ENCODE measurements around the gene PLCB4. TPM values are rescaled to one million over a fixed set of nuclear protein-coding genes. Genes with fewer than 3 reads are reported as not detected.

The PLCB4 gene
- polyA plus RNA-seq, 3 donors = not detected

DNA sequence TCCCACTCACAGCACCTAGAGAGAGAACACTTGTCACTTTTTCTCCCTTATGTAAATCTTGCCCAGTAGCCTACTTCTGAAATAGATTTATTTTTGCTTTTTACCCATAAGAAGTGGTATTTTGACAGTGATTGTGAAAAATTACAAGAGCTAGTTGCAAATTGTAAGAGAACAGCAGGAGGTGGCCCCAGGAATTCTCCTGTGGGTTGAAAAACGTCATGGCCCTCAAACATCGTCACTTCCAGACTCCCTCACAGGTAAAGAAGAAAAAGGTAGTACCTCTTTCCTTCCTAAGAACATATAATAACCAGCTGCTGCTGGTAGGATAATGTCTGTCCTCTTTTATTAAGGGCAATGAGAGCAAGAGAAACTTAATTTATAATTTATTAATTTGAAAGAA is 376.0 kb downstream of the PLCB4 start:
- intact Hi-C loops (cut with micrococcal nuclease) = no loop called here
- Histone ChIP-seq H3K27me3 (ENCODE audit: control insufficient read depth in 2 of 2, insufficient read depth in 2 of 2, low read length in 2 of 2) (no peaks in the 10 kb centered on the region), H3K27ac (ENCODE audit: low read depth in 1 of 2, low read length in 2 of 2) (no peak overlapping the region), H3K9ac (ENCODE audit: insufficient read depth, low read length, poor library complexity, severe bottlenecking) (no peak overlapping the region), H3K4me3 (replicated peaks in 1 of 3; ENCODE audit: low read depth in 2 of 3, low read length in 3 of 3) (no peak overlapping the region), H3K4me1 (ENCODE audit: control insufficient read depth in 1 of 2, insufficient read depth in 2 of 2, low read length in 2 of 2) (no peaks in the 10 kb centered on the region), H3K4me2 (replicated peaks; ENCODE audit: extremely low read depth, low read length, poor library complexity, severe bottlenecking) (no peak overlapping the region), H3K79me2 (ENCODE audit: insufficient read depth, low read length) (no peaks in the 10 kb centered on the region), H2AFZ (ENCODE audit: insufficient read depth, low read depth, low read length, poor library complexity, severe bottlenecking) (no peak overlapping the region), H4K20me1 (ENCODE audit: insufficient read depth, low read length) (no peaks in the 10 kb centered on the region), H3K9me3 (replicated peaks in 1 of 2; ENCODE audit: control insufficient read depth in 1 of 2, insufficient read depth in 1 of 2, low read length in 2 of 2) (no peaks in the 10 kb centered on the region), H3K36me3 (replicated peaks in 1 of 2; ENCODE audit: control insufficient read depth in 1 of 2, insufficient read depth in 2 of 2, low read length in 2 of 2) (no peaks in the 10 kb centered on the region)
- no peak overlapping the region for H3K27ac Mint-ChIP-seq
- H3K4me3 Mint-ChIP-seq = no peak overlapping the region
- peaks cover 0 to 4% (median 2%) of the 10 kb centered on the region in 7 donors for H3K9me3 Mint-ChIP-seq
- TF ChIP-seq, protein P1, sequence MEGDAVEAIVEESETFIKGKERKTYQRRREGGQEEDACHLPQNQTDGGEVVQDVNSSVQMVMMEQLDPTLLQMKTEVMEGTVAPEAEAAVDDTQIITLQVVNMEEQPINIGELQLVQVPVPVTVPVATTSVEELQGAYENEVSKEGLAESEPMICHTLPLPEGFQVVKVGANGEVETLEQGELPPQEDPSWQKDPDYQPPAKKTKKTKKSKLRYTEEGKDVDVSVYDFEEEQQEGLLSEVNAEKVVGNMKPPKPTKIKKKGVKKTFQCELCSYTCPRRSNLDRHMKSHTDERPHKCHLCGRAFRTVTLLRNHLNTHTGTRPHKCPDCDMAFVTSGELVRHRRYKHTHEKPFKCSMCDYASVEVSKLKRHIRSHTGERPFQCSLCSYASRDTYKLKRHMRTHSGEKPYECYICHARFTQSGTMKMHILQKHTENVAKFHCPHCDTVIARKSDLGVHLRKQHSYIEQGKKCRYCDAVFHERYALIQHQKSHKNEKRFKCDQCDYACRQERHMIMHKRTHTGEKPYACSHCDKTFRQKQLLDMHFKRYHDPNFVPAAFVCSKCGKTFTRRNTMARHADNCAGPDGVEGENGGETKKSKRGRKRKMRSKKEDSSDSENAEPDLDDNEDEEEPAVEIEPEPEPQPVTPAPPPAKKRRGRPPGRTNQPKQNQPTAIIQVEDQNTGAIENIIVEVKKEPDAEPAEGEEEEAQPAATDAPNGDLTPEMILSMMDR (IDR thresholded peaks at IDR 0.05) = no peak
- no peaks in the 10 kb centered on the region for H3K36me3 Mint-ChIP-seq
- no CpG with 5 or more reads among the region's 2 CpGs for WGBS (ENCODE audit: insufficient coverage)
- H3K4me1 Mint-ChIP-seq = no peaks in the 10 kb centered on the region
- H3K27me3 Mint-ChIP-seq (ENCODE audit: low read depth in 3 of 3) = peaks cover 0 to 2% (median 0%) of the 10 kb centered on the region in 3 donors
- DNase-seq = no peak

DNA sequence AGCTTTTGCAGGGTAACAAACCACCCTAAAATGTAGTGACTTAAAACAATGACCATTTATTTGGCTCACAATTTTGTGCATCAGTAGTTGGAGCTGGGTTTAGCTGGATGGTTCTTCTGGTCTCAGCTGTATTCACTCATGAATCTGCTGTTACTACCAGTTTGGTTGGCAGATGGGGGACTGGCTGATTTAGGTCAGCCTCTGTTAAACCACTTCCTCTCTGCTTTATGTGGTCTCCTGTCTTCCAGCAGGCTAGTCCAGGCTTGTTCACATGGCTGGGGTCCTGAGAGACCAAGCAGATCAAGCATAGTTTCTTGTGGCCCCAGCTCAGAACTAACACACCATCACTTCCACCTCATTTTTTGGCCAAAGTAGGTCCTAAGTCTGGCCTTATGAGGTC is 378.3 kb downstream of the PLCB4 start:
- Mint-ChIP-seq H3K4me3 (no peak overlapping the region), H3K36me3 (no peaks in the 10 kb centered on the region), H3K9me3 (peaks cover 0 to 4% (median 2%) of the 10 kb centered on the region in 7 donors), H3K27me3 (ENCODE audit: low read depth in 3 of 3) (no peaks in the 10 kb centered on the region), H3K27ac (no peak overlapping the region), H3K4me1 (no peaks in the 10 kb centered on the region)
- DNase-seq = no peak
- Histone ChIP-seq H3K9ac (ENCODE audit: insufficient read depth, low read length, poor library complexity, severe bottlenecking) (no peak overlapping the region), H3K9me3 (replicated peaks in 1 of 2; ENCODE audit: control insufficient read depth in 1 of 2, insufficient read depth in 1 of 2, low read length in 2 of 2) (no peaks in the 10 kb centered on the region), H3K36me3 (replicated peaks in 1 of 2; ENCODE audit: control insufficient read depth in 1 of 2, insufficient read depth in 2 of 2, low read length in 2 of 2) (no peaks in the 10 kb centered on the region), H3K4me3 (replicated peaks in 1 of 3; ENCODE audit: low read depth in 2 of 3, low read length in 3 of 3) (no peak overlapping the region), H3K4me1 (ENCODE audit: control insufficient read depth in 1 of 2, insufficient read depth in 2 of 2, low read length in 2 of 2) (no peaks in the 10 kb centered on the region), H3K27ac (ENCODE audit: low read depth in 1 of 2, low read length in 2 of 2) (no peak overlapping the region), H4K20me1 (ENCODE audit: insufficient read depth, low read length) (no peaks in the 10 kb centered on the region), H3K4me2 (replicated peaks; ENCODE audit: extremely low read depth, low read length, poor library complexity, severe bottlenecking) (no peak overlapping the region), H3K27me3 (ENCODE audit: control insufficient read depth in 2 of 2, insufficient read depth in 2 of 2, low read length in 2 of 2) (no peaks in the 10 kb centered on the region), H3K79me2 (ENCODE audit: insufficient read depth, low read length) (no peaks in the 10 kb centered on the region), H2AFZ (ENCODE audit: insufficient read depth, low read depth, low read length, poor library complexity, severe bottlenecking) (no peak overlapping the region)
- TF ChIP-seq, protein P1 (IDR thresholded peaks at IDR 0.05) = no peak
- intact Hi-C loops (cut with micrococcal nuclease) = no loop called here

Data from CD14-positive monocyte (primary cell).